Nephron (organoid): ENCODE measurements around the gene SLIT2.
A peak's percentile ranks its signal among the peaks of the same experiment; 100 is the strongest.

Source experiments
- H3K27ac Mint-ChIP-seq, 3 experiments: 2 replicates each; pipeline ENCODE4 v1.8.0; 2020; ENCODE audit warnings: mixed read lengths in 3 of 3, mild to moderate bottlenecking in 2 of 3, moderate library complexity in 1 of 3
- H3K27me3 Mint-ChIP-seq: 2 replicates; pipeline ENCODE4 v1.8.0; 2021; ENCODE audit warnings: low read depth, mild to moderate bottlenecking, moderate library complexity, mixed read lengths
- H3K36me3 Mint-ChIP-seq: 2 replicates; pipeline ENCODE4 v1.8.0; 2020; ENCODE audit warnings: low read depth, mixed read lengths
- H3K4me1 Mint-ChIP-seq: 2 replicates; pipeline ENCODE4 v1.8.0; 2020; ENCODE audit warnings: mixed read lengths
- H3K4me3 Mint-ChIP-seq, 3 experiments: 2 replicates each; pipeline ENCODE4 v1.8.0; 2020; ENCODE audit warnings: mild to moderate bottlenecking in 3 of 3, mixed read lengths in 3 of 3, moderate library complexity in 2 of 3
- H3K9me3 Mint-ChIP-seq: 2 replicates; pipeline ENCODE4 v1.8.0; 2020; ENCODE audit warnings: mixed read lengths
- CTCF ChIP-seq, 3 experiments: fragments of 200-600 bp; sonication (generic); IDR thresholded peaks; one replicate each; pipeline ENCODE4 v1.5.0; 2021; ENCODE audit warnings: antibody characterized with exemption in 3 of 3; ENCODE audit not compliant: unreplicated experiment in 3 of 3

SLIT2 gene

GRCh38 chr4:20297261-20297660, 45.6 kb downstream of the SLIT2 start:
- Mint-ChIP-seq H3K27ac (peak overlapping the region in 1 of 3 experiments; percentile 24), H3K4me1 (peaks cover 17% of the 10 kb centered on the region), H3K27me3 (no peaks in the 10 kb centered on the region), H3K9me3 (no peaks in the 10 kb centered on the region), H3K36me3 (peaks cover 1% of the 10 kb centered on the region), H3K4me3 (no peak overlapping the region)
- TF ChIP-seq CTCF (IDR thresholded peaks at IDR 0.05; ENCODE audit: unreplicated experiment in 3 of 3), result no peak

GRCh38 chr4:20297783-20298182, 46.1 kb downstream of the SLIT2 start:
- Mint-ChIP-seq H3K9me3 (no peaks in the 10 kb centered on the region), H3K27ac (peak overlapping the region in 1 of 3 experiments; percentile 24), H3K4me3 (no peak overlapping the region), H3K4me1 (peaks cover 17% of the 10 kb centered on the region), H3K27me3 (no peaks in the 10 kb centered on the region), H3K36me3 (no peaks in the 10 kb centered on the region)
- no peak for TF ChIP-seq CTCF (IDR thresholded peaks at IDR 0.05; ENCODE audit: unreplicated experiment in 3 of 3)

- Mint-ChIP-seq H3K27me3 (no peaks in the 10 kb centered on the region), H3K4me1 (peaks cover 17% of the 10 kb centered on the region), H3K9me3 (no peaks in the 10 kb centered on the region), H3K27ac (no peak overlapping the region), H3K36me3 (no peaks in the 10 kb centered on the region), H3K4me3 (no peak overlapping the region)
- no peak for TF ChIP-seq CTCF (IDR thresholded peaks at IDR 0.05; ENCODE audit: unreplicated experiment in 3 of 3)
Measured at GRCh38 chr4:20298455-20298854, 46.8 kb downstream of the SLIT2 start.

GRCh38 chr4:20298986-20299385, 47.3 kb downstream of the SLIT2 start:
- no peak for TF ChIP-seq CTCF (IDR thresholded peaks at IDR 0.05; ENCODE audit: unreplicated experiment in 3 of 3)
- no peaks in the 10 kb centered on the region for H3K36me3 Mint-ChIP-seq
- H3K27ac Mint-ChIP-seq, result no peak overlapping the region
- H3K9me3 Mint-ChIP-seq, result no peaks in the 10 kb centered on the region
- H3K4me1 Mint-ChIP-seq, result peaks cover 17% of the 10 kb centered on the region
- H3K4me3 Mint-ChIP-seq, result no peak overlapping the region
- H3K27me3 Mint-ChIP-seq, result no peaks in the 10 kb centered on the region

GRCh38 chr4:20299515-20299914, 47.8 kb downstream of the SLIT2 start:
- no peaks in the 10 kb centered on the region for H3K36me3 Mint-ChIP-seq
- H3K4me1 Mint-ChIP-seq, result peaks cover 14% of the 10 kb centered on the region
- H3K9me3 Mint-ChIP-seq, result no peaks in the 10 kb centered on the region
- no peak overlapping the region for H3K4me3 Mint-ChIP-seq
- peak; percentile 43 to 50 (median 43) for TF ChIP-seq CTCF (IDR thresholded peaks at IDR 0.05; ENCODE audit: unreplicated experiment in 3 of 3)
- no peaks in the 10 kb centered on the region for H3K27me3 Mint-ChIP-seq
- no peak overlapping the region for H3K27ac Mint-ChIP-seq

- Mint-ChIP-seq H3K4me1 (peaks cover 13% of the 10 kb centered on the region), H3K27me3 (no peaks in the 10 kb centered on the region)
- TF ChIP-seq CTCF (IDR thresholded peaks at IDR 0.05; ENCODE audit: unreplicated experiment in 3 of 3), result no peak
Measured at GRCh38 chr4:20301161-20301560, 49.5 kb downstream of the SLIT2 start.

More at GRCh38 chr4:20301161-20301560, 49.5 kb downstream of the SLIT2 start:
- Mint-ChIP-seq H3K9me3 (no peaks in the 10 kb centered on the region), H3K36me3 (no peaks in the 10 kb centered on the region), H3K4me3 (no peak overlapping the region), H3K27ac (no peak overlapping the region)
